ENCODE data around the gene OSCP1.

GRCh38 chr1:36446746-36447145, 3.5 kb downstream of the OSCP1 start:
- TF ChIP-seq EZH2 (IDR thresholded peaks at IDR 0.05; ENCODE audit: low read length, missing control alignments) (no peak), CTCF (conservative IDR thresholded peaks at IDR 0.05 in 1 of 2, IDR thresholded peaks at IDR 0.05 in 1 of 2; ENCODE audit: low read depth in 1 of 2, low read length in 2 of 2) (no peak)

All from fibroblast of lung (primary cell).